ENCODE results near the gene BID. TPM values are rescaled to one million over a fixed set of nuclear protein-coding genes. Genes with fewer than 3 reads are reported as not detected.

The BID gene
- total RNA-seq, 2 experiments from 2014 or later: 8.9 to 10.3 TPM

GRCh38 chr22:17749605-17750395, 24.5 kb downstream of the BID start:
- no peaks in the 10 kb centered on the region for H3K27me3 ChIP-seq (ENCODE audit: control insufficient read depth in 1 of 2, insufficient read depth in 2 of 2, low read length in 2 of 2)
- Mint-ChIP-seq H3K27ac (no peak overlapping the region), H3K27me3 (no peaks in the 10 kb centered on the region), H3K9me3 (no peaks in the 10 kb centered on the region), H3K36me3 (ENCODE audit: low read depth) (peaks cover 9% of the 10 kb centered on the region), H3K4me3 (no peak overlapping the region), H3K4me1 (ENCODE audit: low read depth) (peaks cover 4% of the 10 kb centered on the region)
- no peak overlapping the region for H3K4me3 ChIP-seq (ENCODE audit: low read length)
- intact Hi-C loops (cut with DNase I, micrococcal nuclease): no loop called here
- ATAC-seq (ENCODE audit: poor library complexity) (no peak), DNase-seq (no peak)
- TF ChIP-seq CTCF (IDR thresholded peaks at IDR 0.05): no peak
- peaks cover 0 to 10% of the 10 kb centered on the region in 2 experiments for H3K9me3 ChIP-seq (ENCODE audit: control insufficient read depth in 1 of 2, insufficient read depth in 1 of 2, low read length in 2 of 2)
- peaks cover 23% of the 10 kb centered on the region for H3K36me3 ChIP-seq (ENCODE audit: insufficient read depth, low read length)
- no peaks in the 10 kb centered on the region for H3K4me1 ChIP-seq (ENCODE audit: insufficient read depth, low read length)
- ChIA-PET CTCF (no interaction called here), POLR2A (no interaction called here)
- no peak overlapping the region for H3K27ac ChIP-seq (ENCODE audit: low read depth in 1 of 2, low read length in 2 of 2)

- Mint-ChIP-seq H3K27ac (no peak overlapping the region), H3K4me3 (no peak overlapping the region), H3K9me3 (no peaks in the 10 kb centered on the region), H3K27me3 (no peaks in the 10 kb centered on the region), H3K4me1 (ENCODE audit: low read depth) (peaks cover 4% of the 10 kb centered on the region), H3K36me3 (ENCODE audit: low read depth) (peaks cover 14% of the 10 kb centered on the region)
- TF ChIP-seq CTCF (IDR thresholded peaks at IDR 0.05): no peak
- Histone ChIP-seq H3K4me1 (ENCODE audit: insufficient read depth, low read length) (no peaks in the 10 kb centered on the region), H3K27ac (ENCODE audit: low read depth in 1 of 2, low read length in 2 of 2) (no peak overlapping the region), H3K4me3 (ENCODE audit: low read length) (no peak overlapping the region), H3K9me3 (ENCODE audit: control insufficient read depth in 1 of 2, insufficient read depth in 1 of 2, low read length in 2 of 2) (peaks cover 0 to 10% of the 10 kb centered on the region in 2 experiments), H3K36me3 (ENCODE audit: insufficient read depth, low read length) (peaks cover 23% of the 10 kb centered on the region), H3K27me3 (ENCODE audit: control insufficient read depth in 1 of 2, insufficient read depth in 2 of 2, low read length in 2 of 2) (no peaks in the 10 kb centered on the region)
- ATAC-seq (ENCODE audit: poor library complexity) (no peak), DNase-seq (no peak)
- intact Hi-C loops (cut with DNase I, micrococcal nuclease): no loop called here
- POLR2A ChIA-PET: no interaction called here
- CTCF ChIA-PET: interaction anchor here (0.7 kb wide), 1 partner anchor 49 kb away, joined by 3 read pairs; no protein-coding TSS in a partner anchor
Observed at GRCh38 chr22:17748555-17749353, 25.5 kb downstream of the BID start.

GRCh38 chr22:17746916-17747315, 27.4 kb downstream of the BID start:
- Histone ChIP-seq H3K36me3 (ENCODE audit: insufficient read depth, low read length) (peaks cover 34% of the 10 kb centered on the region), H3K9me3 (ENCODE audit: control insufficient read depth in 1 of 2, insufficient read depth in 1 of 2, low read length in 2 of 2) (peaks cover 0 to 10% of the 10 kb centered on the region in 2 experiments), H3K4me1 (ENCODE audit: insufficient read depth, low read length) (peaks cover 8% of the 10 kb centered on the region), H3K4me3 (ENCODE audit: low read length) (no peak overlapping the region), H3K27me3 (ENCODE audit: control insufficient read depth in 1 of 2, insufficient read depth in 2 of 2, low read length in 2 of 2) (no peaks in the 10 kb centered on the region), H3K27ac (ENCODE audit: low read depth in 1 of 2, low read length in 2 of 2) (no peak overlapping the region)
- Mint-ChIP-seq H3K9me3 (no peaks in the 10 kb centered on the region), H3K27ac (no peak overlapping the region), H3K36me3 (ENCODE audit: low read depth) (peaks cover 22% of the 10 kb centered on the region), H3K4me3 (no peak overlapping the region), H3K4me1 (ENCODE audit: low read depth) (peaks cover 7% of the 10 kb centered on the region), H3K27me3 (no peaks in the 10 kb centered on the region)
- intact Hi-C loops (cut with DNase I, micrococcal nuclease): no loop called here
- CTCF ChIA-PET: interaction anchor here (1.9 kb wide), 1 partner anchor 38 kb away, joined by 6 read pairs; no protein-coding TSS in a partner anchor
- no peak for TF ChIP-seq CTCF (IDR thresholded peaks at IDR 0.05)
- POLR2A ChIA-PET: no interaction called here
- no peak for ATAC-seq (ENCODE audit: poor library complexity)
- no peak for DNase-seq
